ENCODE results near the gene LENG1. TPM values are rescaled to one million over a fixed set of nuclear protein-coding genes. Genes with fewer than 3 reads are reported as not detected.

LENG1 gene
- total and polyA plus RNA-seq, 9 of the 15 experiments (the other 6 are each of a cell fraction or from before 2014, with no cell fraction given) = 0.30 to 10.5 (median 4.7) TPM

DNA sequence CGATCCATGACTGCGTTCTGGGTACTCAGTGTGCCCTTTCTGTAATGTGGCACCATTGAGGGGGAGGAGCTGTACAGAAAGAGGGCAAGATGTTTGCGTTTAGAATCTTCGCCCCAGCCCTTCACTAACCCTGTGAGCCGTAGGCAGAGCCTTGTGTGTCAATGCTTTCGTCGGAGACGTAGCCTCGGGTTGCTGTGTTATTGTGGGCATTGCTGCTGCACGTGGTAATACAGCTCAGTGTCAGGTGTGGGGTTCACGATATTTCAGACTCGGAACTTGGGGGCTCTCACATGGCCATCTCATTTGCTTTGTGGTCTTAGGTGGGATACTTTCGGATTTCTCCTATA is 47.3 kb upstream of the LENG1 start (continued):
- TF ChIP-seq FOXM1 (IDR thresholded peaks at IDR 0.05; ENCODE audit: low read depth) = no peak
- no peak for TF ChIP-seq FOXM1 (CRISPR knock-in tag; IDR thresholded peaks at IDR 0.05; ENCODE audit: low read depth)
- TF ChIP-seq USF1 (CRISPR knock-in tag; IDR thresholded peaks at IDR 0.05) = no peak
- no peak for TF ChIP-seq ZNF830 (CRISPR knock-in tag; IDR thresholded peaks at IDR 0.05)

GRCh38 chr19:54206030-54206830 is 46.7 kb upstream of the LENG1 start:
- in situ Hi-C loops (cut with MboI) = no loop called here
- Histone ChIP-seq H3K4me2 (ENCODE audit: insufficient read depth, low read length) (peak overlapping the region; percentile 89), H3K4me3 (peak overlapping the region; percentile 68; the same call in 1 of the 2 replicates)
- TF ChIP-seq NONO (IDR thresholded peaks at IDR 0.05; ENCODE audit: low read depth in 2 of 2, low read length in 1 of 2) (no peak), PML (IDR thresholded peaks at IDR 0.05; ENCODE audit: low read length) (no peak), CAMTA2 (CRISPR knock-in tag; conservative IDR thresholded peaks at IDR 0.05) (no peak), PYGO2 (tag; IDR thresholded peaks at IDR 0.05) (no peak), ZNF41 (CRISPR knock-in tag; conservative IDR thresholded peaks at IDR 0.05) (no peak), TSC22D4 (tag; IDR thresholded peaks at IDR 0.05) (no peak), TBP (optimal IDR thresholded peaks at IDR 0.05; ENCODE audit: low read depth, low read length) (no peak), HDAC6 (IDR thresholded peaks at IDR 0.05; ENCODE audit: low read depth, low read length) (no peak), KAT2B (IDR thresholded peaks at IDR 0.05; ENCODE audit: low read depth, low read length) (no peak), POLR2B (IDR thresholded peaks at IDR 0.05; ENCODE audit: low read depth, partially characterized antibody) (no peak), NFE2L1 (tag; IDR thresholded peaks at IDR 0.05; ENCODE audit: borderline replicate concordance, low read depth) (no peak)
- TF ChIP-seq, protein P1, sequence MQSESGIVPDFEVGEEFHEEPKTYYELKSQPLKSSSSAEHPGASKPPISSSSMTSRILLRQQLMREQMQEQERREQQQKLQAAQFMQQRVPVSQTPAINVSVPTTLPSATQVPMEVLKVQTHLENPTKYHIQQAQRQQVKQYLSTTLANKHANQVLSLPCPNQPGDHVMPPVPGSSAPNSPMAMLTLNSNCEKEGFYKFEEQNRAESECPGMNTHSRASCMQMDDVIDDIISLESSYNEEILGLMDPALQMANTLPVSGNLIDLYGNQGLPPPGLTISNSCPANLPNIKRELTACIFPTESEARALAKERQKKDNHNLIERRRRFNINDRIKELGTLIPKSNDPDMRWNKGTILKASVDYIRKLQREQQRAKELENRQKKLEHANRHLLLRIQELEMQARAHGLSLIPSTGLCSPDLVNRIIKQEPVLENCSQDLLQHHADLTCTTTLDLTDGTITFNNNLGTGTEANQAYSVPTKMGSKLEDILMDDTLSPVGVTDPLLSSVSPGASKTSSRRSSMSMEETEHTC (IDR thresholded peaks at IDR 0.05) = no peak

More at GRCh38 chr19:54206030-54206830, 46.7 kb upstream of the LENG1 start:
- peaks cover 84% of the 10 kb centered on the region for H3K36me3 ChIP-seq (ENCODE audit: control insufficient read depth, insufficient read depth, low read length)
- peaks cover 88% of the 10 kb centered on the region for H3K79me2 ChIP-seq (ENCODE audit: control insufficient read depth, insufficient read depth, low read length)
- H3K9ac ChIP-seq (ENCODE audit: insufficient read depth in 1 of 2, low read depth in 2 of 2, low read length in 2 of 2) = peak overlapping the region; percentile 90 to 98
- ChIA-PET POLR2A (interaction anchor here (0.6 to 2.9 kb wide), 6 partner anchors 14 to 1105 kb away, joined by 3 to 17 read pairs (median 4); partner anchors contain the start of genes MBOAT7, TMC4 and TSEN34), CTCF (ENCODE audit: low intra/inter-chr PET ratio) (no interaction called here)
- H3K9me3 ChIP-seq (replicated peaks; ENCODE audit: control insufficient read depth, insufficient read depth, low read depth, low read length) = no peaks in the 10 kb centered on the region
- peaks cover 58 to 80% of the 10 kb centered on the region in 2 experiments for H3K4me1 ChIP-seq (replicated peaks in 1 of 2; ENCODE audit: control insufficient read depth in 2 of 2, insufficient read depth in 2 of 2, low read length in 2 of 2)
- DNase-seq (ENCODE audit: extremely low read depth in 1 of 4, low spot score in 3 of 4) (peak in 3 of 4 experiments; percentile 45 to 65 (median 47)), ATAC-seq (no peak), FAIRE-seq (no peak)
- intact Hi-C loops (cut with micrococcal nuclease) = no loop called here
- no peaks in the 10 kb centered on the region for H3K27me3 ChIP-seq (ENCODE audit: control insufficient read depth in 2 of 2, insufficient read depth in 2 of 2, low read length in 2 of 2)
- WGBS (ENCODE audit: insufficient coverage, low coverage, missing lambda C conversion rate) = 52% methylated on average over 20 of the region's 27 CpGs
- BruUV-seq (replicated peaks) = no TSS peak
- H3K27ac ChIP-seq (ENCODE audit: extremely low read depth, low read depth, low read length) = peak overlapping the region; percentile 89; the same call in 2 of the 3 replicates
- peaks cover 92% of the 10 kb centered on the region for H4K20me1 ChIP-seq (replicated peaks; ENCODE audit: control insufficient read depth, insufficient read depth, low read length)
- H3K9me1 ChIP-seq (ENCODE audit: control insufficient read depth, insufficient read depth, low read length) = peaks cover 23% of the 10 kb centered on the region
- H2AFZ ChIP-seq (ENCODE audit: low read depth, low read length) = no peak overlapping the region

Measured in K562 (cell line).